ENCODE results near the gene ZNF287.
"Not testable (repeated sequence)": the region's sequence is repeated elsewhere in the genome, so short reads cannot be mapped to it uniquely, and the experiment has no call there.

ZNF287 gene

DNA sequence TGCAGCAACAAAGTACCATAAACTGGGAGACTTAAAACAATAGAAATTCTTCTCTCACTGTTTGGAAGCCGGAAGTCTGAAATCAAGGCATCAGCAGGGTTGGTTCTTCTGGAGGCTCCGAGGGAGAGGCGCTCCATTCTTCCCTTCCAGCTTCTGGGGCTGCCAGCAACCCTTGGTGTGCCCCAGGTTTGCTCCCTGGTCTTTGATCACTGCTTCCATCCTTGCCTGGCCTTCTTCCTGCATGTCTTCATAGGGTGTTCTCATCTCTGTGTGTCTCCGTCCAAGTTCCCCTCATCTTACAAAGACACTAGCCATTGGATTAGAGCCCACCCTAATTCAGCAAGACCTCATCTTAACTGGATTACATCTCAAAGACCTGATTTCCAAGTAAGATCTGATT lies 41.7 kb downstream of the ZNF287 start:
- TF ChIP-seq, protein P1, sequence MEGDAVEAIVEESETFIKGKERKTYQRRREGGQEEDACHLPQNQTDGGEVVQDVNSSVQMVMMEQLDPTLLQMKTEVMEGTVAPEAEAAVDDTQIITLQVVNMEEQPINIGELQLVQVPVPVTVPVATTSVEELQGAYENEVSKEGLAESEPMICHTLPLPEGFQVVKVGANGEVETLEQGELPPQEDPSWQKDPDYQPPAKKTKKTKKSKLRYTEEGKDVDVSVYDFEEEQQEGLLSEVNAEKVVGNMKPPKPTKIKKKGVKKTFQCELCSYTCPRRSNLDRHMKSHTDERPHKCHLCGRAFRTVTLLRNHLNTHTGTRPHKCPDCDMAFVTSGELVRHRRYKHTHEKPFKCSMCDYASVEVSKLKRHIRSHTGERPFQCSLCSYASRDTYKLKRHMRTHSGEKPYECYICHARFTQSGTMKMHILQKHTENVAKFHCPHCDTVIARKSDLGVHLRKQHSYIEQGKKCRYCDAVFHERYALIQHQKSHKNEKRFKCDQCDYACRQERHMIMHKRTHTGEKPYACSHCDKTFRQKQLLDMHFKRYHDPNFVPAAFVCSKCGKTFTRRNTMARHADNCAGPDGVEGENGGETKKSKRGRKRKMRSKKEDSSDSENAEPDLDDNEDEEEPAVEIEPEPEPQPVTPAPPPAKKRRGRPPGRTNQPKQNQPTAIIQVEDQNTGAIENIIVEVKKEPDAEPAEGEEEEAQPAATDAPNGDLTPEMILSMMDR (IDR thresholded peaks at IDR 0.05), result no peak
- Histone ChIP-seq H3K4me3 (no peak overlapping the region), H3K4me1 (peaks cover 0 to 6% (median 0%) of the 10 kb centered on the region in 4 donors), H3K36me3 (no peaks in the 10 kb centered on the region), H3K27me3 (peaks cover 0 to 9% of the 10 kb centered on the region in 2 donors), H3K9me3 (no peaks in the 10 kb centered on the region), H3K27ac (no peak overlapping the region)
- DNase-seq, result no peak
- intact Hi-C loops (cut with DNase I; ENCODE audit: low total_unique reads), result no loop called here

GRCh38 chr17:16525556-16525955 lies 43.4 kb downstream of the ZNF287 start:
- DNase-seq; intact Hi-C loops (cut with DNase I; ENCODE audit: low total_unique reads); H3K36me3 ChIP-seq; H3K4me3 ChIP-seq; H3K27ac ChIP-seq; H3K9me3 ChIP-seq; H3K27me3 ChIP-seq: not testable (repeated sequence)
- peaks cover 0 to 10% (median 2%) of the 10 kb centered on the region in 4 donors for H3K4me1 ChIP-seq

GRCh38 chr17:16521070-16521727 lies 47.8 kb downstream of the ZNF287 start:
- Histone ChIP-seq H3K9me3 (no peaks in the 10 kb centered on the region), H3K4me1 (peaks cover 0 to 21% (median 11%) of the 10 kb centered on the region in 4 donors), H3K27ac (no peak overlapping the region), H3K4me3 (no peak overlapping the region), H3K36me3 (no peaks in the 10 kb centered on the region), H3K27me3 (peaks cover 0 to 12% of the 10 kb centered on the region in 2 donors)
- intact Hi-C loops (cut with DNase I; ENCODE audit: low total_unique reads), result loop anchor here (2.0 kb wide), 1 partner anchor 68 kb away; no protein-coding TSS in a partner anchor
- DNase-seq, result peak; percentile 57 to 85
- TF ChIP-seq, protein P1 (IDR thresholded peaks at IDR 0.05), result peak; percentile 87 to 93

- TF ChIP-seq, protein P1 (IDR thresholded peaks at IDR 0.05), result no peak
- Histone ChIP-seq H3K36me3 (no peaks in the 10 kb centered on the region), H3K9me3 (no peaks in the 10 kb centered on the region), H3K27me3 (peaks cover 0 to 17% of the 10 kb centered on the region in 2 donors), H3K4me1 (peaks cover 0 to 16% (median 11%) of the 10 kb centered on the region in 4 donors), H3K4me3 (no peak overlapping the region), H3K27ac (no peak overlapping the region)
- DNase-seq, result no peak
- intact Hi-C loops (cut with DNase I; ENCODE audit: low total_unique reads), result no loop called here
Measured at GRCh38 chr17:16519021-16519420, 50.0 kb downstream of the ZNF287 start.

- TF ChIP-seq, protein P1 (IDR thresholded peaks at IDR 0.05), result no peak
Measured at GRCh38 chr17:16517477-16517876, 51.5 kb downstream of the ZNF287 start.

DNA sequence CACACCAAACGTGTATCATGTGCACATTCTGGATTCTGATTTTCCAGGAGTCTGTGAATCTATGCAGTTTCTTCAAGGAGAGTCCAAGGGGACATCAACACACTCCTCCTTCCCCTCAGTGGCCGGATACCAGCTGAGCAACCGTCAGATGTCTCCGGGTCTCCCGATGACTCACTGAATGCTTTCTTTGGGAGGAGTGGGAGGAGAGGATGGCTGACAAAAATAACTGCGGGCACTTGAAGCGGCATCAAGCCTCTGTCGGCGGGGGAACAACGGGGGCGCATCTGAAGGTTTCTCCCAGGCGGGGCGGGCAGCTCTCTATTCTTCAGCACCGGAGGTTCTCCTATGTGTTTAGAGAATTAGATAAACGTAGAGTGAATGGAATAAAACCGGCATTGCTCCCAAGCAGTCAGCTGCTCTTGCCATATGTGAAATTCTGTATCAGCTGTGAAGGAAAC lies 52.4 kb downstream of the ZNF287 start:
- TF ChIP-seq, protein P1 (IDR thresholded peaks at IDR 0.05), result no peak
- H3K36me3 ChIP-seq, result no peaks in the 10 kb centered on the region
- H3K4me1 ChIP-seq, result peaks cover 0 to 16% (median 11%) of the 10 kb centered on the region in 4 donors
- H3K9me3 ChIP-seq, result no peaks in the 10 kb centered on the region
- H3K4me3 ChIP-seq, result peak overlapping the region in 1 of 2 donors; percentile 21
- H3K27me3 ChIP-seq, result peaks cover 0 to 17% of the 10 kb centered on the region in 2 donors
- DNase-seq, result peak in 1 of 2 donors; percentile 63
- intact Hi-C loops (cut with DNase I; ENCODE audit: low total_unique reads), result no loop called here
- H3K27ac ChIP-seq, result no peak overlapping the region

More at GRCh38 chr17:16517477-16517876, 51.5 kb downstream of the ZNF287 start:
- peaks cover 0 to 17% of the 10 kb centered on the region in 2 donors for H3K27me3 ChIP-seq
- H3K4me3 ChIP-seq, result no peak overlapping the region
- peaks cover 0 to 16% (median 11%) of the 10 kb centered on the region in 4 donors for H3K4me1 ChIP-seq
- H3K9me3 ChIP-seq, result no peaks in the 10 kb centered on the region
- intact Hi-C loops (cut with DNase I; ENCODE audit: low total_unique reads), result no loop called here
- DNase-seq, result peak in 1 of 2 donors; percentile 61
- H3K36me3 ChIP-seq, result no peaks in the 10 kb centered on the region
- no peak overlapping the region for H3K27ac ChIP-seq
